Gastroesophageal sphincter (tissue), 4 donors: Measurements from ENCODE around the gene ABL2. TPM values are rescaled to one million over a fixed set of nuclear protein-coding genes. Genes with fewer than 3 reads are reported as not detected.
"Not testable (repeated sequence)": the region's sequence is repeated elsewhere in the genome, so short reads cannot be mapped to it uniquely, and the experiment has no call there.

Experiments
- ATAC-seq: fragments of 150-250 bp; one replicate; pipeline ENCODE4 v1.9.1; 2016; ENCODE audit warnings: mild to moderate bottlenecking, moderate library complexity
- H3K27ac ChIP-seq, 4 donors: fragments of 200-600 bp; sonication (generic) in 3 of 4; 1 replicate in 3 of 4; 2 replicates in 1 of 4; pipeline ENCODE4 v1.5.1; 2016 to 2019
- H3K27me3 ChIP-seq: fragments of 200-600 bp; sonication (generic); one replicate; pipeline ENCODE4 v1.5.1; 2019
- H3K36me3 ChIP-seq, 2 donors: fragments of 200-600 bp; sonication (generic); one replicate each; pipeline ENCODE4 v1.5.1; 2019; ENCODE audit warnings: control low read depth in 1 of 2
- H3K4me1 ChIP-seq, 3 donors: fragments of 200-600 bp; sonication (generic); 1 replicate in 2 of 3; 2 replicates in 1 of 3; pipeline ENCODE4 v1.5.1; 2016 to 2019; ENCODE audit warnings: control low read depth in 2 of 3
- H3K4me3 ChIP-seq, 2 donors: fragments of 200-600 bp; sonication (generic); one replicate each; pipeline ENCODE4 v1.5.1; 2019; ENCODE audit warnings: mild to moderate bottlenecking in 1 of 2, moderate library complexity in 1 of 2
- H3K9me3 ChIP-seq, 3 donors: fragments of 200-600 bp; sonication (generic); one replicate each; pipeline ENCODE4 v1.5.1; 2017 to 2019; ENCODE audit warnings: control low read depth in 2 of 3
- CTCF ChIP-seq, 4 experiments: fragments of 200-600 bp in 2 of 4; fragments of 450-650 bp in 2 of 4; sonication (generic) in 1 of 4; IDR thresholded peaks; one replicate each; pipeline ENCODE4 v1.5.1; 2017 to 2019; ENCODE audit warnings: antibody characterized with exemption in 4 of 4, mild to moderate bottlenecking in 2 of 4, moderate library complexity in 2 of 4
- EP300 ChIP-seq: sonication (generic); formaldehyde crosslinking; IDR thresholded peaks from one replicate; pipeline ENCODE4 v1.6.1; 2017; ENCODE audit warnings: antibody characterized with exemption, mild to moderate bottlenecking
- POLR2A ChIP-seq, 2 donors: fragments of 450-650 bp; IDR thresholded peaks; one replicate each; pipeline ENCODE4 v1.6.1; 2017; ENCODE audit warnings: antibody characterized with exemption in 2 of 2, mild to moderate bottlenecking in 2 of 2, moderate library complexity in 1 of 2
- POLR2AphosphoS5 ChIP-seq: sonication (generic); formaldehyde crosslinking; IDR thresholded peaks from one replicate; pipeline ENCODE4 v1.6.1; 2017; ENCODE audit warnings: antibody characterized with exemption
- WGBS, 2 donors: methylation state at CpG; one replicate each; pipeline ENCODE4 v1.1.5; 2018; ENCODE audit warnings: low coverage in 1 of 2; 5-methylcytosine and 5-hydroxymethylcytosine counted together
- total RNA-seq, 4 donors: library from RNA; depleted of rRNA; stranded (reverse); fragments of >200 nt; gene quantifications; one replicate each; pipeline ENCODE4 v1.1.0, GENCODE V29; 2016

ABL2 gene
- total RNA-seq, 4 donors from 2014 or later = 11.8 to 22.2 (median 17.2) TPM

GRCh38 chr1:179217943-179218507, 11.5 kb downstream of the ABL2 start:
- peak; percentile 68 for ATAC-seq
- TF ChIP-seq POLR2AphosphoS5 (peak; percentile 60), EP300 (no peak)
- Histone ChIP-seq H3K4me1 (peaks cover 0 to 30% (median 0%) of the 10 kb centered on the region in 3 donors), H3K36me3 (peaks cover 0 to 14% of the 10 kb centered on the region in 2 donors), H3K27ac (peak overlapping the region in 3 of 4 donors; percentile 38 to 56 (median 52)), H3K4me3 (no peak overlapping the region), H3K27me3 (no peaks in the 10 kb centered on the region), H3K9me3 (no peaks in the 10 kb centered on the region)
- WGBS, 2 donors = 68 to 69% methylated on average over 2 to 5 of the region's 5 CpGs

GRCh38 chr1:179213317-179213716, 16.2 kb downstream of the ABL2 start:
- H3K9me3 ChIP-seq, H3K36me3 ChIP-seq, H3K27me3 ChIP-seq, ATAC-seq, H3K4me3 ChIP-seq, H3K27ac ChIP-seq: not testable (repeated sequence)
- H3K4me1 ChIP-seq = peaks cover 0 to 24% (median 0%) of the 10 kb centered on the region in 3 donors
- 100% methylated on average over 2 to 3 of the region's 3 CpGs for WGBS, 2 donors

GRCh38 chr1:179208681-179209477, 20.6 kb downstream of the ABL2 start:
- no peak overlapping the region for H3K4me3 ChIP-seq
- H3K27ac ChIP-seq = no peak overlapping the region
- WGBS, 2 donors = 90 to 100% methylated on average over 1 of the region's 1 CpG
- H3K4me1 ChIP-seq = peaks cover 0 to 43% (median 0%) of the 10 kb centered on the region in 3 donors
- no peaks in the 10 kb centered on the region for H3K27me3 ChIP-seq
- no peaks in the 10 kb centered on the region for H3K36me3 ChIP-seq
- no peak for ATAC-seq
- TF ChIP-seq POLR2AphosphoS5 (no peak), EP300 (no peak), POLR2A (IDR thresholded peaks at IDR 0.05) (no peak), CTCF (IDR thresholded peaks at IDR 0.05) (no peak)
- no peaks in the 10 kb centered on the region for H3K9me3 ChIP-seq

- WGBS, 2 donors = 38 to 69% methylated on average over 3 of the region's 3 CpGs
Measured at GRCh38 chr1:179206812-179207211, 22.7 kb downstream of the ABL2 start.

GRCh38 chr1:179205284-179205683, 24.2 kb downstream of the ABL2 start:
- H3K4me1 ChIP-seq = peaks cover 0 to 47% (median 0%) of the 10 kb centered on the region in 3 donors
- no peak for ATAC-seq
- H3K9me3 ChIP-seq = no peaks in the 10 kb centered on the region
- TF ChIP-seq POLR2A (IDR thresholded peaks at IDR 0.05) (no peak), CTCF (IDR thresholded peaks at IDR 0.05) (no peak), EP300 (no peak), POLR2AphosphoS5 (no peak)
- H3K36me3 ChIP-seq = no peaks in the 10 kb centered on the region
- H3K27ac ChIP-seq = no peak overlapping the region
- no peaks in the 10 kb centered on the region for H3K27me3 ChIP-seq
- no peak overlapping the region for H3K4me3 ChIP-seq
- WGBS, 2 donors = 88 to 95% methylated on average over 2 to 3 of the region's 4 CpGs

More at GRCh38 chr1:179206812-179207211, 22.7 kb downstream of the ABL2 start:
- peaks cover 0 to 47% (median 0%) of the 10 kb centered on the region in 3 donors for H3K4me1 ChIP-seq
- TF ChIP-seq EP300 = no peak
- TF ChIP-seq CTCF (IDR thresholded peaks at IDR 0.05) = no peak
- no peak for TF ChIP-seq POLR2A (IDR thresholded peaks at IDR 0.05)
- TF ChIP-seq POLR2AphosphoS5 = no peak
- no peak overlapping the region for H3K4me3 ChIP-seq
- H3K9me3 ChIP-seq = no peaks in the 10 kb centered on the region
- H3K27me3 ChIP-seq = no peaks in the 10 kb centered on the region
- H3K27ac ChIP-seq = peak overlapping the region in 1 of 4 donors; percentile 5
- ATAC-seq = no peak
- H3K36me3 ChIP-seq = no peaks in the 10 kb centered on the region
